ENCODE data around the gene FAM168A. TPM values are rescaled to one million over a fixed set of nuclear protein-coding genes. Genes with fewer than 3 reads are reported as not detected.

Gene FAM168A
- total RNA-seq, 2 experiments from 2014 or later: 12.2 TPM

- Mint-ChIP-seq H3K27ac (no peak overlapping the region), H3K36me3 (peaks cover 12% of the 10 kb centered on the region)
- CTCF ChIA-PET: interaction anchor here (0.6 kb wide), 1 partner anchor 159 kb away, joined by 3 read pairs; no protein-coding TSS in a partner anchor
Measured at GRCh38 chr11:73508243-73509176, 89.4 kb downstream of the FAM168A start.

GRCh38 chr11:73507086-73507485 is 90.8 kb downstream of the FAM168A start:
- CTCF ChIA-PET: no interaction called here
- intact Hi-C loops (cut with micrococcal nuclease): no loop called here
- Mint-ChIP-seq H3K4me1 (ENCODE audit: low read depth) (peaks cover 4% of the 10 kb centered on the region), H3K4me3 (no peak overlapping the region), H3K36me3 (peaks cover 12% of the 10 kb centered on the region), H3K27ac (no peak overlapping the region), H3K27me3 (no peaks in the 10 kb centered on the region), H3K9me3 (peaks cover 9% of the 10 kb centered on the region)
- DNase-seq: no peak
- POLR2A ChIA-PET: no interaction called here

More at GRCh38 chr11:73508243-73509176, 89.4 kb downstream of the FAM168A start:
- intact Hi-C loops (cut with micrococcal nuclease): no loop called here
- POLR2A ChIA-PET: no interaction called here
- H3K27me3 Mint-ChIP-seq: no peaks in the 10 kb centered on the region
- H3K4me1 Mint-ChIP-seq (ENCODE audit: low read depth): no peaks in the 10 kb centered on the region
- peaks cover 9% of the 10 kb centered on the region for H3K9me3 Mint-ChIP-seq
- DNase-seq: no peak
- H3K4me3 Mint-ChIP-seq: no peak overlapping the region

GRCh38 chr11:73506038-73506437 is 91.9 kb downstream of the FAM168A start:
- H3K9me3 Mint-ChIP-seq: peaks cover 9% of the 10 kb centered on the region
- peaks cover 12% of the 10 kb centered on the region for H3K36me3 Mint-ChIP-seq
- H3K4me1 Mint-ChIP-seq (ENCODE audit: low read depth): peaks cover 13% of the 10 kb centered on the region
- POLR2A ChIA-PET: no interaction called here
- CTCF ChIA-PET: no interaction called here
- intact Hi-C loops (cut with micrococcal nuclease): no loop called here
- no peak for DNase-seq
- no peaks in the 10 kb centered on the region for H3K27me3 Mint-ChIP-seq
- no peak overlapping the region for H3K4me3 Mint-ChIP-seq
- no peak overlapping the region for H3K27ac Mint-ChIP-seq

DNA sequence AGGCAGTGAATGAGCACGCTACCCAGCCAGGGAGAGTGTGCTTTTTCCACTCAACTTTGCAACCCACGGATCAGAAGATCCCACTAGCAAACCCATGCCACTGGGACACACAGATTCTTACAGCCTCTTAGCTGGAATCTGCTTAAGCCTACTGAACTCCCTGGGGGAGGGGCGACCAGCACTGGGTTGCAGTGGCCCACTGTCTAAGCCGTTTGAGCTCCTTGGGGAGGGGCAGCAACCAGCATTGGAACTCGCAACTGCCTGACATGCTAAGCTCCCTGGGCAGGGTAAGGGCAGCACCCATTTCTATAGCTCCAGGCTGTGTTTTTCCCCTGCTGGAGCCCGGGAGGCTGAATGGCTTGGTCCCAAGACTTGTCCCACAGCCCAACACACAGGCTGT is 99.6 kb downstream of the FAM168A start:
- peaks cover 4% of the 10 kb centered on the region for H3K36me3 Mint-ChIP-seq
- intact Hi-C loops (cut with micrococcal nuclease): no loop called here
- ChIA-PET CTCF (interaction anchor here (1.1 kb wide), 1 partner anchor 162 kb away, joined by 3 read pairs; no protein-coding TSS in a partner anchor), POLR2A (no interaction called here)
- H3K4me1 Mint-ChIP-seq (ENCODE audit: low read depth): peaks cover 18% of the 10 kb centered on the region
- no peaks in the 10 kb centered on the region for H3K27me3 Mint-ChIP-seq
- no peak for DNase-seq
- no peaks in the 10 kb centered on the region for H3K9me3 Mint-ChIP-seq
- H3K27ac Mint-ChIP-seq: no peak overlapping the region
- H3K4me3 Mint-ChIP-seq: no peak overlapping the region

DNA sequence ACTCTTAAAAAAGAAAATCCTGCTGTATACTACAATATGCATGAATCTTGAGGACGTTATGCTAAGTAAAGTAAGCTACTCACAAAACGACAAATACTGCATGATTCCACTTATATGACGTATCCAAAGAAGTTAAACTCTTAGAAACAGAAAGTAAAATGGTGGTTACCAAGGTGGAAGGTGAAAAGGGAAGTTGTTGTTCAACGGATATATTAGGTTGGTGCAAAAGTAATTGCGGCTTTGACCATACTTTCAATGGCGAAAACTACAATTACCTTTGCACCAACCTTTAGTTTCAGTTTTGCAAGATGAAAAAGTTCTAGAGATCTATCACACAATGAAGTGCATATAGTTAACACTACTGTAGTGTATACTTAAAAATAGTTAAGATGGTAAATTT is 101.8 kb downstream of the FAM168A start:
- Mint-ChIP-seq H3K4me3 (no peak overlapping the region), H3K4me1 (ENCODE audit: low read depth) (peaks cover 5% of the 10 kb centered on the region), H3K27me3 (no peaks in the 10 kb centered on the region), H3K36me3 (peaks cover 4% of the 10 kb centered on the region), H3K27ac (no peak overlapping the region), H3K9me3 (no peaks in the 10 kb centered on the region)
- intact Hi-C loops (cut with micrococcal nuclease): no loop called here
- POLR2A ChIA-PET: no interaction called here
- CTCF ChIA-PET: no interaction called here
- DNase-seq: no peak

DNA sequence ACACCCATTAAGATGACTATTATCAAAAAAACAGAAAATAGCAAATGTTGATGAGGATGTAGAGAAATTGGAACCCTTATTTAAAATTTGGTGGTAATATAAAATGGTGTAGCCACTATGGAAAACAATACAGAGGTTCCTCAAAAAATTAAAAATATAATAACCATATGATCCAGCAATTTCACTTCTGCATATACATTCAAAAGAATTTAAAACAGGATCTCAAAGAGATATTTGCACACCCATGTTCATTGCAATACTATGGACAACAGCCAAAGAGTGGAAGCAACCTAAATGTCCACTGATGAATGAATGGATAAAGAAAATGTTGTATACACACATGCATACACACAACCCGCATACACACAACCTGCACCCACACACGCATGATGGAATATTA is 102.2 kb downstream of the FAM168A start:
- Mint-ChIP-seq H3K4me1 (ENCODE audit: low read depth) (peaks cover 1% of the 10 kb centered on the region), H3K27me3 (no peaks in the 10 kb centered on the region), H3K27ac (no peak overlapping the region), H3K4me3 (no peak overlapping the region), H3K9me3 (no peaks in the 10 kb centered on the region), H3K36me3 (peaks cover 4% of the 10 kb centered on the region)
- intact Hi-C loops (cut with micrococcal nuclease): no loop called here
- POLR2A ChIA-PET: no interaction called here
- no peak for DNase-seq
- CTCF ChIA-PET: no interaction called here

DNA sequence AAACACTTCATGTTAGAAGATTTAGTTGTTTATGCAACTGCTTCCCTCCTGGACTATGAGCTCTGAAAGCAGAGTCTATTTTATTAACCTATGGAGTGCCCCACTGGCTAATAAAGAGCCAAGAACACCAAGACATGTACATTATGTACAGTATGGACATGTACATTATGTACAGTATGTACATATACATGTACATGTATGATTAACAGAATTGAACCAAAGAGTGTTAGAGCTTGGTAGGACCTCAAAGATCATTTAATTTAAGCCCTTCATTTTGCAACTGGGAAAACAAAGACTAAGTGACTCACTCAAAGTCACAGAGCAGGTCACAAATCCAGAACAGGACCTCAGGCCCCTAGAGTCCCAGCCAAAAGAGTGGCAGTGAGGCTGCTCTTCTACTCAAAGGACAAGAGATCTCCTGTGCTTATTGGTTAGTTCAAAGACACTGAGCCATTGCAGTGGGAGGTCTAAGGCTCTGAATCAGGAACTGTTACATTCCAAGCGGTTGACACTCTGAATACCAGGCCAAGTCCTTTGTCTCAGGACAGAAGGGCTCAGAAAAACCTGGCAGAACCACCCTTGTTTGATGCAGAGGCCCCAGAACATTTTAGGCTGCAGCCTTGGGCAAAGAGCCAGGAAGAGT is 103.8 kb downstream of the FAM168A start:
- Mint-ChIP-seq H3K36me3 (peaks cover 4% of the 10 kb centered on the region), H3K27ac (no peak overlapping the region), H3K9me3 (no peaks in the 10 kb centered on the region), H3K4me1 (ENCODE audit: low read depth) (no peaks in the 10 kb centered on the region), H3K4me3 (no peak overlapping the region), H3K27me3 (no peaks in the 10 kb centered on the region)
- no peak for DNase-seq
- CTCF ChIA-PET: no interaction called here
- POLR2A ChIA-PET: no interaction called here
- intact Hi-C loops (cut with micrococcal nuclease): no loop called here

- peaks cover 16% of the 10 kb centered on the region for H3K9me3 Mint-ChIP-seq
- DNase-seq: no peak
- intact Hi-C loops (cut with micrococcal nuclease): no loop called here
- no peaks in the 10 kb centered on the region for H3K4me1 Mint-ChIP-seq (ENCODE audit: low read depth)
- no peaks in the 10 kb centered on the region for H3K27me3 Mint-ChIP-seq
- CTCF ChIA-PET: interaction anchor here (3.5 kb wide), 1 partner anchor 179 kb away, joined by 15 read pairs; no protein-coding TSS in a partner anchor
- no peak overlapping the region for H3K4me3 Mint-ChIP-seq
- H3K36me3 Mint-ChIP-seq: peaks cover 9% of the 10 kb centered on the region
- POLR2A ChIA-PET: no interaction called here
- H3K27ac Mint-ChIP-seq: no peak overlapping the region
Measured at GRCh38 chr11:73481626-73482025, 116.3 kb downstream of the FAM168A start.

DNA sequence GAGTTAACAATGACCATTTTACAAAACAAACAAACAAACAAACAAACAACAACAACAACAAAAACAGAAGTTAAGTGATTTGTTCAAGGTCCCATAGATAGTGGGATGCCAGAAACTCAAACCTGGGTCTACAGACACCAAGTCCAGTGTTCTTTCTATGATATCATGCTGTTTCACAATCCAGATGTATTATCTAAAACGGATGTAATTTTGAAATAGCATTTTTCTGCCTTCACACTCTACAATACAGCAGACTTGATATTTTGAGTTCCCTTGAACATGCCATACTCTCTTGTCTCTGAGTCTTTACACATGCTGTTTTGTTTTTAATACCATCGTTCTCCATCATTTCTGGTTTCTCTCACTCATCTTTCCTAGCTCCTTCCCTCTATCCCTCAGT is 117.2 kb downstream of the FAM168A start:
- Mint-ChIP-seq H3K36me3 (peaks cover 10% of the 10 kb centered on the region), H3K27ac (no peak overlapping the region), H3K27me3 (no peaks in the 10 kb centered on the region), H3K9me3 (peaks cover 17% of the 10 kb centered on the region), H3K4me1 (ENCODE audit: low read depth) (no peaks in the 10 kb centered on the region), H3K4me3 (no peak overlapping the region)
- ChIA-PET POLR2A (interaction anchor here (0.6 kb wide), 1 partner anchor 21 kb away, joined by 4 read pairs; no protein-coding TSS in a partner anchor), CTCF (interaction anchor here (3.5 kb wide), 1 partner anchor 180 kb away, joined by 15 read pairs; no protein-coding TSS in a partner anchor)
- intact Hi-C loops (cut with micrococcal nuclease): no loop called here
- DNase-seq: no peak

GRCh38 chr11:73478737-73479347 is 119.1 kb downstream of the FAM168A start:
- peaks cover 17% of the 10 kb centered on the region for H3K9me3 Mint-ChIP-seq
- no peak for DNase-seq
- H3K36me3 Mint-ChIP-seq: peaks cover 10% of the 10 kb centered on the region
- H3K4me1 Mint-ChIP-seq (ENCODE audit: low read depth): no peaks in the 10 kb centered on the region
- no peak overlapping the region for H3K27ac Mint-ChIP-seq
- POLR2A ChIA-PET: interaction anchor here (0.5 kb wide), 1 partner anchor 151 kb away, joined by 5 read pairs; no protein-coding TSS in a partner anchor
- H3K4me3 Mint-ChIP-seq: no peak overlapping the region
- H3K27me3 Mint-ChIP-seq: no peaks in the 10 kb centered on the region
- CTCF ChIA-PET: interaction anchor here (0.6 to 3.5 kb wide), 12 partner anchors 13 to 183 kb away, joined by 3 to 15 read pairs (median 4); partner anchors contain the start of gene FAM168A
- intact Hi-C loops (cut with micrococcal nuclease): no loop called here

- Mint-ChIP-seq H3K27me3 (no peaks in the 10 kb centered on the region), H3K36me3 (peaks cover 10% of the 10 kb centered on the region), H3K4me3 (no peak overlapping the region), H3K9me3 (peaks cover 17% of the 10 kb centered on the region), H3K27ac (no peak overlapping the region), H3K4me1 (ENCODE audit: low read depth) (no peaks in the 10 kb centered on the region)
- DNase-seq: no peak
- CTCF ChIA-PET: interaction anchor here (2.0 kb wide), 1 partner anchor 148 kb away, joined by 10 read pairs; no protein-coding TSS in a partner anchor
- intact Hi-C loops (cut with micrococcal nuclease): no loop called here
- POLR2A ChIA-PET: no interaction called here
Measured at GRCh38 chr11:73477518-73477917, 120.4 kb downstream of the FAM168A start.

- Mint-ChIP-seq H3K27me3 (no peaks in the 10 kb centered on the region), H3K27ac (no peak overlapping the region), H3K4me3 (no peak overlapping the region), H3K9me3 (peaks cover 17% of the 10 kb centered on the region), H3K36me3 (peaks cover 10% of the 10 kb centered on the region), H3K4me1 (ENCODE audit: low read depth) (no peaks in the 10 kb centered on the region)
- DNase-seq: no peak
- ChIA-PET POLR2A (no interaction called here), CTCF (no interaction called here)
- intact Hi-C loops (cut with micrococcal nuclease): no loop called here
Measured at GRCh38 chr11:73475549-73476095, 122.3 kb downstream of the FAM168A start.
